HCT116 (cell line): ENCODE results near the gene RTL3. TPM values are rescaled to one million over a fixed set of nuclear protein-coding genes. Genes with fewer than 3 reads are reported as not detected.

ENCODE experiments used
- ATAC-seq: fragments of 200-7000 bp; cut with Tn5 transposase; 2 replicates; pipeline ENCODE4 v1.9.1; 2020; ENCODE audit warnings: mild to moderate bottlenecking, moderate library complexity
- BruUV-seq: library from RNA; stranded (reverse); fragments of 400-500 nt; replicated peaks from 2 replicates; lab custom pipeline; 2021; lab: Mats Ljungman, UMichigan
- CTCF ChIA-PET: fragments of 300-600 bp; sonication (Branson Sonifier 250); formaldehyde crosslinking; loops from one replicate; lab custom pipeline; 2021; ENCODE audit warnings: antibody characterized with exemption; lab: Charles Lee
- POLR2A ChIA-PET: fragments of 300-600, 350-600 bp; sonication (Branson Sonifier 250); formaldehyde crosslinking; loops from one replicate; lab custom pipeline; 2021; ENCODE audit warnings: antibody characterized with exemption; lab: Charles Lee
- RAD21 ChIA-PET, 2 experiments: fragments of 300-600 bp; sonication (Branson Sonifier 250); formaldehyde crosslinking; loops; one replicate each; lab custom pipeline; 2023; ENCODE audit warnings: low total read pairs in 2 of 2; ENCODE audit not compliant: uncharacterized antibody in 2 of 2, unreplicated experiment in 2 of 2, low non-redundant PET in 1 of 2; lab: Charles Lee
- DNase-seq: peaks from one replicate; pipeline ENCODE4 v3.0.0-alpha.2; 2010; ENCODE audit warnings: low read depth, low spot score
- H2AFZ ChIP-seq: fragments of 200-600 bp; shearing (Covaris generic), sonication (generic); 2 replicates; pipeline ENCODE4 v1.6.1; 2017; ENCODE audit warnings: low read depth, mixed run types, mixed read lengths, antibody characterized with exemption, low read length; ENCODE audit not compliant: poor library complexity, severe bottlenecking
- H3K27ac ChIP-seq: 2 replicates; pipeline ENCODE4 v1.5.1; 2012; ENCODE audit warnings: low read depth, low read length
- H3K27me3 ChIP-seq: fragments of 200-600 bp; sonication (generic); 2 replicates; pipeline ENCODE4 v1.6.1; 2016; ENCODE audit warnings: mixed run types, low read length, mixed read lengths; ENCODE audit not compliant: insufficient read depth
- H3K36me3 ChIP-seq, 2 experiments: fragments of 200-500 bp in 1 of 2; fragments of 200-600 bp in 1 of 2; sonication (Bioruptor generic) in 1 of 2; sonication (generic) in 1 of 2; 2 replicates each; pipeline versions ENCODE4 v1.5.1 to v1.6.1; 2014 to 2016; ENCODE audit warnings: low read length in 2 of 2, inconsistent platforms in 1 of 2, mixed read lengths in 1 of 2, mixed run types in 1 of 2; ENCODE audit not compliant: insufficient read depth in 2 of 2, control insufficient read depth in 1 of 2
- H3K4me1 ChIP-seq, 2 experiments: fragments of 200-600 bp in 1 of 2; sonication (generic) in 1 of 2; 2 replicates each; pipeline versions ENCODE4 v1.5.1 to v1.6.1; 2012 to 2017; ENCODE audit warnings: low read length in 2 of 2, inconsistent platforms in 1 of 2, mild to moderate bottlenecking in 1 of 2, mixed read lengths in 1 of 2, mixed run types in 1 of 2, moderate library complexity in 1 of 2; ENCODE audit not compliant: insufficient read depth in 2 of 2, control insufficient read depth in 1 of 2
- H3K4me2 ChIP-seq: fragments of 200-600 bp; sonication (generic); 2 replicates; pipeline ENCODE4 v1.6.1; 2017; ENCODE audit warnings: mixed run types, low read length, mixed read lengths
- H3K4me3 ChIP-seq, 2 experiments: fragments of 200-600 bp in 1 of 2; sonication (generic) in 1 of 2; replicated peaks in 1 of 2; 2 replicates each; pipeline ENCODE4 v1.5.1; 2011 to 2016; ENCODE audit warnings: low read length in 2 of 2, control low read depth in 1 of 2, low read depth in 1 of 2, mild to moderate bottlenecking in 1 of 2, mixed read lengths in 1 of 2, mixed run types in 1 of 2
- H3K79me2 ChIP-seq: fragments of 200-600 bp; sonication (generic); 2 replicates; pipeline ENCODE4 v1.6.1; 2017; ENCODE audit warnings: mild to moderate bottlenecking, mixed run types, low read length, moderate library complexity, mixed read lengths; ENCODE audit not compliant: insufficient read depth
- H3K9ac ChIP-seq: fragments of 200-600 bp; sonication (generic); 2 replicates; pipeline ENCODE4 v1.6.1; 2016; ENCODE audit warnings: low read length, mixed read lengths
- H3K9me2 ChIP-seq: fragments of 200-600 bp; sonication (generic), shearing (Covaris generic); 2 replicates; pipeline ENCODE4 v1.6.1; 2017; ENCODE audit warnings: mixed run types, mild to moderate bottlenecking, moderate library complexity; ENCODE audit not compliant: insufficient read depth
- H3K9me3 ChIP-seq, 2 experiments: fragments of 200-500 bp in 1 of 2; fragments of 200-600 bp in 1 of 2; sonication (Bioruptor generic) in 1 of 2; sonication (generic) in 1 of 2; 2 replicates each; pipeline ENCODE4 v1.6.1; 2014 to 2017; ENCODE audit warnings: low read length in 2 of 2, mixed read lengths in 2 of 2, inconsistent platforms in 1 of 2, low read depth in 1 of 2, mild to moderate bottlenecking in 1 of 2, mixed run types in 1 of 2, moderate library complexity in 1 of 2; ENCODE audit not compliant: control insufficient read depth in 1 of 2, insufficient read depth in 1 of 2
- H4K20me1 ChIP-seq: fragments of 200-600 bp; sonication (generic), shearing (Covaris generic); 2 replicates; pipeline ENCODE4 v1.6.1; 2017; ENCODE audit warnings: mixed run types, mild to moderate bottlenecking, moderate library complexity; ENCODE audit not compliant: insufficient read depth
- ATF3 ChIP-seq: IDR thresholded peaks from 2 replicates; pipeline ENCODE4 v1.6.1; 2012
- CBX3 ChIP-seq: IDR thresholded peaks from 2 replicates; pipeline ENCODE4 v1.6.1; 2012; ENCODE audit warnings: low read depth
- CTCF ChIP-seq, 3 experiments: fragments of 200-600 bp in 1 of 3; sonication (generic) in 1 of 3; IDR thresholded peaks in 2 of 3; conservative IDR thresholded peaks in 1 of 3; 2 replicates each; pipeline ENCODE4 v1.5.1; 2012 to 2017; ENCODE audit warnings: low read depth in 2 of 3, low read length in 2 of 3, antibody characterized with exemption in 1 of 3, borderline replicate concordance in 1 of 3, control low read depth in 1 of 3, mild to moderate bottlenecking in 1 of 3, mixed read lengths in 1 of 3, mixed run types in 1 of 3, moderate library complexity in 1 of 3; ENCODE audit not compliant: insufficient read depth in 1 of 3
- ELF1 ChIP-seq: IDR thresholded peaks from 2 replicates; pipeline ENCODE4 v1.6.1; 2012; ENCODE audit warnings: low read depth, borderline replicate concordance
- EZH2 ChIP-seq: fragments of 200-600 bp; sonication (generic); IDR thresholded peaks from 2 replicates; pipeline ENCODE4 v1.6.1; 2017; ENCODE audit warnings: antibody characterized with exemption, mixed run types
- FOSL1 ChIP-seq: IDR thresholded peaks from 2 replicates; pipeline ENCODE4 v1.6.1; 2012; ENCODE audit warnings: low read depth
- JUND ChIP-seq: IDR thresholded peaks from 2 replicates; pipeline ENCODE4 v1.6.1; 2012
- MAX ChIP-seq: IDR thresholded peaks from 2 replicates; pipeline ENCODE4 v1.6.1; 2012
- POLR2A ChIP-seq: IDR thresholded peaks from 2 replicates; pipeline ENCODE4 v1.7.0; 2011; ENCODE audit warnings: borderline replicate concordance; ENCODE audit not compliant: insufficient read depth, insufficient read length; ENCODE audit errors: extremely low read depth
- POLR2AphosphoS5 ChIP-seq: IDR thresholded peaks from 2 replicates; pipeline ENCODE4 v1.6.1; 2011; ENCODE audit warnings: mild to moderate bottlenecking, low read depth, low read length, moderate library complexity
- REST ChIP-seq: IDR thresholded peaks from 2 replicates; pipeline ENCODE4 v1.6.1; 2012; ENCODE audit warnings: low read depth
- SIN3A ChIP-seq: IDR thresholded peaks from 2 replicates; pipeline ENCODE4 v1.6.1; 2012; ENCODE audit warnings: low read depth
- ZFX ChIP-seq: fragments of 450-650 bp; IDR thresholded peaks from 2 replicates; pipeline ENCODE4 v1.6.1; 2017
- ZNF274 ChIP-seq: fragments of 200-500 bp; sonication (Bioruptor generic); IDR thresholded peaks from 2 replicates; pipeline ENCODE4 v1.6.1; 2014; ENCODE audit warnings: mild to moderate bottlenecking, low read depth, low read length, inconsistent platforms
- intact Hi-C: fragments of 100-400 bp; cut with micrococcal nuclease; formaldehyde crosslinking; loops from 2 replicates; pipeline ENCODE4 v1.10.0; 2022
- total RNA-seq: library from RNA; stranded (reverse); gene quantifications from one replicate; pipeline ENCODE4 v1.2.1, GENCODE V29; 2021; ENCODE audit not compliant: unreplicated experiment

The RTL3 gene
- total RNA-seq, 1 experiment from 2014 or later: not detected

- no TSS peak for BruUV-seq
These were observed 40.1 kb downstream of the RTL3 start for GRCh38 chrX:78618987-78619386.

GRCh38 chrX:78614264-78614663, 44.9 kb downstream of the RTL3 start:
- ChIA-PET POLR2A (no interaction called here), RAD21 (no interaction called here), CTCF (no interaction called here)
- H3K4me2 ChIP-seq: no peak overlapping the region
- H3K79me2 ChIP-seq: no peaks in the 10 kb centered on the region
- H3K9ac ChIP-seq: no peak overlapping the region
- H3K9me2 ChIP-seq: no peaks in the 10 kb centered on the region
- DNase-seq (no peak), ATAC-seq (no peak)
- no peaks in the 10 kb centered on the region for H4K20me1 ChIP-seq
- no peak overlapping the region for H3K4me3 ChIP-seq
- intact Hi-C loops: no loop called here
- H2AFZ ChIP-seq: no peak overlapping the region
- no peaks in the 10 kb centered on the region for H3K27me3 ChIP-seq
- no peak overlapping the region for H3K27ac ChIP-seq
- no peaks in the 10 kb centered on the region for H3K36me3 ChIP-seq
- TF ChIP-seq ZNF274 (no peak), POLR2AphosphoS5 (no peak), CTCF (IDR thresholded peaks at IDR 0.05 in 2 of 3, conservative IDR thresholded peaks at IDR 0.05 in 1 of 3; ENCODE audit: borderline replicate concordance in 1 of 3, insufficient read depth in 1 of 3, low read depth in 2 of 3, low read length in 2 of 3) (no peak), POLR2A (no peak), REST (no peak), ATF3 (no peak), ELF1 (no peak), ZFX (no peak), FOSL1 (no peak), CBX3 (no peak), SIN3A (no peak), JUND (no peak)
- no peaks in the 10 kb centered on the region for H3K9me3 ChIP-seq
- no TSS peak for BruUV-seq
- no peaks in the 10 kb centered on the region for H3K4me1 ChIP-seq

More at GRCh38 chrX:78618987-78619386, 40.1 kb downstream of the RTL3 start:
- Histone ChIP-seq H3K4me1 (no peaks in the 10 kb centered on the region), H3K4me2 (no peak overlapping the region), H3K79me2 (no peaks in the 10 kb centered on the region), H3K9me2 (no peaks in the 10 kb centered on the region), H4K20me1 (no peaks in the 10 kb centered on the region), H3K4me3 (no peak overlapping the region), H3K27ac (no peak overlapping the region), H3K9ac (no peak overlapping the region), H3K9me3 (no peaks in the 10 kb centered on the region), H3K36me3 (no peaks in the 10 kb centered on the region), H2AFZ (no peak overlapping the region), H3K27me3 (no peaks in the 10 kb centered on the region)
- TF ChIP-seq MAX (no peak), EZH2 (no peak)
- CTCF ChIA-PET: no interaction called here
- POLR2A ChIA-PET: no interaction called here
- no peak for DNase-seq
- RAD21 ChIA-PET: no interaction called here
- no peak for ATAC-seq
- intact Hi-C loops: no loop called here
